Effector CD4-positive, alpha-beta T cell (primary cell): ENCODE data around the gene SENP7.
"Not testable (repeated sequence)": the region's sequence is repeated elsewhere in the genome, so short reads cannot be mapped to it uniquely, and the experiment has no call there.

Experiments used
- DNase-seq: peaks from one replicate; pipeline ENCODE4 v3.0.0-alpha.2; 2020
- total RNA-seq: gene quantifications from one replicate; lab custom pipeline; 2026; lab: John Stamatoyannopoulos, UW

The SENP7 gene, protein sequence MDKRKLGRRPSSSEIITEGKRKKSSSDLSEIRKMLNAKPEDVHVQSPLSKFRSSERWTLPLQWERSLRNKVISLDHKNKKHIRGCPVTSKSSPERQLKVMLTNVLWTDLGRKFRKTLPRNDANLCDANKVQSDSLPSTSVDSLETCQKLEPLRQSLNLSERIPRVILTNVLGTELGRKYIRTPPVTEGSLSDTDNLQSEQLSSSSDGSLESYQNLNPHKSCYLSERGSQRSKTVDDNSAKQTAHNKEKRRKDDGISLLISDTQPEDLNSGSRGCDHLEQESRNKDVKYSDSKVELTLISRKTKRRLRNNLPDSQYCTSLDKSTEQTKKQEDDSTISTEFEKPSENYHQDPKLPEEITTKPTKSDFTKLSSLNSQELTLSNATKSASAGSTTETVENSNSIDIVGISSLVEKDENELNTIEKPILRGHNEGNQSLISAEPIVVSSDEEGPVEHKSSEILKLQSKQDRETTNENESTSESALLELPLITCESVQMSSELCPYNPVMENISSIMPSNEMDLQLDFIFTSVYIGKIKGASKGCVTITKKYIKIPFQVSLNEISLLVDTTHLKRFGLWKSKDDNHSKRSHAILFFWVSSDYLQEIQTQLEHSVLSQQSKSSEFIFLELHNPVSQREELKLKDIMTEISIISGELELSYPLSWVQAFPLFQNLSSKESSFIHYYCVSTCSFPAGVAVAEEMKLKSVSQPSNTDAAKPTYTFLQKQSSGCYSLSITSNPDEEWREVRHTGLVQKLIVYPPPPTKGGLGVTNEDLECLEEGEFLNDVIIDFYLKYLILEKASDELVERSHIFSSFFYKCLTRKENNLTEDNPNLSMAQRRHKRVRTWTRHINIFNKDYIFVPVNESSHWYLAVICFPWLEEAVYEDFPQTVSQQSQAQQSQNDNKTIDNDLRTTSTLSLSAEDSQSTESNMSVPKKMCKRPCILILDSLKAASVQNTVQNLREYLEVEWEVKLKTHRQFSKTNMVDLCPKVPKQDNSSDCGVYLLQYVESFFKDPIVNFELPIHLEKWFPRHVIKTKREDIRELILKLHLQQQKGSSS
- total RNA-seq: 148 reads per million, percentile 89 among the genes with 10 or more reads in this experiment

GRCh38 chr3:101512646-101513418 is at the start of gene SENP7:
TSS of gene SENP7 (minus strand) at chr3:101513212. CDS start at chr3:101513130, 82 bp downstream.
- DNase-seq: peak; percentile 56

GRCh38 chr3:101561630-101562328 is 48.8 kb upstream of the SENP7 start, which contains the start of gene TRMT10C:
TSS of gene TRMT10C (plus strand) at chr3:101561868. CDS start at chr3:101564782, 2,914 bp downstream.
- peak; percentile 88 for DNase-seq

GRCh38 chr3:101556064-101556463 is 43.1 kb upstream of the SENP7 start:
- DNase-seq: no peak

DNA sequence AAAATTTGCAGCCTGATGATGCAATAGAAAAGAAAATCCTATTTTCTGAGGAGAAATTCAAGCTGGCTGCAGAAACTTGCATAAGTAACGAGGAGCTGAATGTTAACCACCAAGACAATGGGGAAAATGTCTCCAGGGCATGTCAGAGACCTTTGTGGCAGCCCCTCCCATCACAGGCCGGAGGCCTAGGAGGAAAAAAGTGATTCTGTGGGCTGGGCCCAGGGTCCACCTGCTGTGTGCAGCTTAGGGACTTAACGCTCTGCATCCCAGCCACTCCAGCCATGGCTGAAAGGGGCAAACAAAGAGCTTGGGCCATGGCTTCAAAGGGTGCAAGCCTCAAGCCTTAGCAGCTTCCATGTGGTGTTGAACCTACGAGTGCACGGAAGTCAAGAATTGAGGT is 40.4 kb upstream of the SENP7 start:
- not testable (repeated sequence) for DNase-seq

GRCh38 chr3:101551359-101552081 is 38.5 kb upstream of the SENP7 start:
- not testable (repeated sequence) for DNase-seq

- no peak for DNase-seq
These were observed 36.5 kb upstream of the SENP7 start for GRCh38 chr3:101549473-101549872.

DNA sequence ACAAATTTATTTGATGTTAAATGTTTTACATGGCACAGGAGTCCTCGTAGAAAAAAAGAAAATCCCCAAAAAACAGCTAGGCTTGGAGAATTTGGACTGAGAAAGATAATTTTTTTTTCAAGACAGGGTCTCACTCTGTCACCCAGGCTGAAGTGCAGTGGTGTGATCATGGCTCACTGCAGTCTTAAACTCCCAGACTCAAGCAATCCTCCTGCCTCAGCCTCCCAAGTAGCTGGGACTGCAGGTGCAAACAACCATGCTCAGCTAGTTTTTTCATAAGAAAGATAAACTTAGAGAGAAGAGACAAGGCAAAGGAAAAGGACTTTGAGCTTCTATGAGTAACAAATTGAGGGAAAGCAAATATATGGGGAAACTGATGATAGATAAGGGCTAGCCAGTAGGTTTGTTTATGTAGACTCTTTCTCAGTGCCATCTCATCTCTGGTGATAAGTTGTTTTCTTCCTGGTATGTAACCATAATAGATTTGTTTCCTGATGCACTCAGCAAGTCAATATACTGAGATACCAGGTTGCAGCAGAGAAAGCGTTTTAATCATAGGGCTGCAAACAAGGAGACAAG is 35.6 kb upstream of the SENP7 start:
- no peak for DNase-seq

DNA sequence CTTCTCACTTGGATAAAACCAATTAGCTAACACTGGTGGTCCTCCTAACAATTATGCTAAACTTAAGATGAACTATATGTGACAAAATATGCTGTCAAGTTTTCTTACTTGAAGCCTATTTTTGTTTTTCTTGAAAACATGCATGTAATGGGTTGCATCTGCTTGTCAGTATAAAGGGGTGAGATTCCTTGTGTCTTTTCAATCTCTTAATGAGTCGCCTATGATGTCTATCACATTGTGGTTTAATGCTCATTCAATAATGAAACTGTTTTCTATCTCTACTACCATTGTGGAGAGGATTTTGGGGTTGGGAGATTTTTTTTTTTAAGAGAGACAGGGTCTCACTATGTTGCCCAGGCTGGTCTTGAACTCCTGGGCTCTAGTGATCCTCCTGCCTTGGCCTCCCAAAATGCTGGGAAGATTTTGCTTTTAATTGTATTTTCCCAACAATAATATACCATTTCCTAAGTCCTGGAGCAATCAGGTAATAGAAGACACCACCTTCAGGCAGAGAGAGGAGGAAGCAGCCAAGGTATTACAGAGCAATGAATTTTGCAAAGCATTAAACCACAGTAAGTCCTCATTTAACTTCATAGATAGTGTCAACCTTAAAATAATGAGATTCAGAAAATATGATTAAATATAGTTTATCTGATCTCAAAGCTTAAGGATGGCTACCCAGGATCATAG is 31.3 kb upstream of the SENP7 start:
- DNase-seq: no peak

DNA sequence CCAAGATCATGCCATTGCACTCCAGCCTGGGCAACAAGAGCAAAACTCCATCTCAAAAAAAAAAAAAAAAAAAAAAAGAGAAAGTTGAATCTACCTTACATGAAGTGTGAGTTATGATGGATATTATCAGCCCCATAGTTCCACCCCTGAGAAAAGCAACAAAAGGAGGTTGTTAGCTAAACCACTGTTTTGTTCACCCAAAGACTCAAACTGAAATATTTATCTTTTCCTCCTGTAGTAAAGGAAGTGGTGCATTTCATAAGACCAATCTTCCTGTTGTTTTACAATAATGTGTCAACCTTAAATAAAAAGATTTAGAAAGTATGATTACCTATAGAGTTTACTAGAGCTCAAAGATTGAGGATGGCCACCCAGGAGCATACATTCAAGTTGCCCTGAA is 29.9 kb upstream of the SENP7 start:
- DNase-seq: no peak

GRCh38 chr3:101536955-101537354 is 23.9 kb upstream of the SENP7 start:
- not testable (repeated sequence) for DNase-seq

DNA sequence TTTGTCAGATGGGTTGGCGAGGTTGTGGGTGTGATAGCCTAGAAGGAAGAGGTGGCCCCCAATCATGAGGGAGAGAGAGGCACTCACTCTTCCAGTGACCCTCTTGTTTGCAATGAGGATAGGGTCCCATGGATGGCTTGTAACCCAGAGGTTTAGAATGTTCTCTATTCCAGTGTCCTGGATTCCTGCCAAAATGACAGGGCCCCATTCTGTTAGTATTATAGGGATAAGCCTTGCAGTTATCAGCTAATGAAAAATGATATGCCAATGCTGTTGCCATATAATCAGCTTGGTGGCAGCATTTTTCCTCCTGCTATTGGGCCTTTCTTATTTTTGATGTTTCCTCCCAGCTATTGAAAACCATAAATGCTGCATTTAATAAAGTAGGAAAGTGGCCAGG is 23.3 kb upstream of the SENP7 start:
- no peak for DNase-seq

- no peak for DNase-seq
These were observed 22.2 kb upstream of the SENP7 start for GRCh38 chr3:101535221-101535620.

DNA sequence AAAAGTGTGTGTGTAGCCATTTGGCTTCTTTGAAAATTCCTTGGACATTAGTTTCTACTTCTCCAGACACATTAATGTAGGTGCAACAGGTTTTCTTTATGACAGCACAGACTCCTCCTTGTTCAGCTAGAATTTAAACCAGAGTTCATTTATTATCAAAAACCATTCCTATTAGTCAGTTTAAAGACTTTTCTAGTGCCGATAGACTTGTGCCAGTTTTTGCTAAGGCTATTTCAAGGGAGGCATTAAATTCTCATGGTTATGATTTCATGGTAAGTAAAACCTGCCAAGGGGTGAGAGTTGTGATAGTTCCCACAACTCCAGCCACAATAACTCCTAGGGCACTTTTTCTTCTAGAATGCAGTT is 20.6 kb upstream of the SENP7 start:
- DNase-seq: no peak

DNA sequence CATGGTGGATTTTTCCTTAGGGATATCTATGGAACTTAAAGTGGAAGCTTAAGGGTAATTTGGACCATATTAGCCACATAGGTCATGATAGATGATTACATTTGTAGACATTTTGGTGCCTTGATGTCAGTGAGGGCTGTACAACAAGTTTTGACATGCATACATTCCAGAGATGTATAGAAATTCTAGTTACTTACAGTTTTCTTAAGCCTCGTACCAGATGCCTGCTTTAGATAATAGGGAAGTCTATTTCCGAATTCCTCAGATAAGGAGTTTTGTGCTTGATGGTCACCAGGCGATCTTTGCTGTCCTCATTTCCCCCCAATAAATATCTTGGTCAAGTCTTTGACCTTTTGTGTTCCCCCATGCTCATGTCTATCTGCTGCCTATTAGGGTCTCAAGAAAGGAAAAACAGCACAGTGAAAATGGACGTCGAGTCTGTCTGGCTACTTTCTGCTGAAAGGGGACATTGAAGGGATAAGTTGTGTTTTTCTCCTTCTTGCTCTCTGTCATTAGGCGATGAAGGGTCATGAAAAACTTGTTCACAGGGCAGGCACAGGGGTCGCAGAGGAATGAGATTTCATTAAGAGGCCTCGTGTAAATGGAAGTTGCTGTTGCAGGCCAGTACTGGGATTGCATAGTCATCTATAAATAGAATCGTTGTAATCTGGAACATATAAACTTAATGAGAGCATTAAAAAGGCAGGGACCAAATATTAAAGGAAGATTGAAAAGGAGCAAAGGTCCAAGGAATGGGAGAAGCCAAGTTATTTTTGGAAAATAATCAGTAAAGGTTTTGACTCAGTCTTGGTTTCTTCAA is 20.0 kb upstream of the SENP7 start:
- DNase-seq: no peak

DNA sequence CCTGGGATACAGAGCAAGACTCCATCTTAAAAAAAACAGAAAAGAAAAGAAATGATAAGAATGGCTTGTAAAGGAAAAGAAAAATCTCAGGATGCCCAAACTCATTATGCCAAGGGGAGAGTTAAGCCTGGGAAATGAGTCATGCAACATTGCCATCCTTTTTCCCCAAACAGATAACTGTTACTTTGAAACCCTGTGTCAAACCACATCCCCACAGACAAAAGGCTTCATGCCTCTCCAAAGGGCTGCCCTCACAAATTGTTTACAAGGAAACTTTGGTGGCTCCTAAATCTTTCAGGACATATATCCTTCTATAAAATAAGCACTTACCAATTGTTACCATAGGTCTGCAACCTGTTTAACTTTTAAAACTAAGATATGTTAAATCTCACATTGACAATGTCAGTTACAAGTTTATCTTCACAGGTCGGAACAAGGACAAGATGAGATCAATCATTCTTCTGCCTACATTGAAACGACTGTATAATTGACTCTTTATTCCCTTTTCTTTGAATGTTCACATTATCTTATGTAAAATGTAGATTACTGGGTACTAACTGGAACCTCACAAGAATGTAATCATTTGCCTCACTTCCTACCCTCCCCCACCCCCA is 18.6 kb upstream of the SENP7 start:
- no peak for DNase-seq

- no peak for DNase-seq
These were observed 17.7 kb upstream of the SENP7 start for GRCh38 chr3:101530686-101531047.

DNA sequence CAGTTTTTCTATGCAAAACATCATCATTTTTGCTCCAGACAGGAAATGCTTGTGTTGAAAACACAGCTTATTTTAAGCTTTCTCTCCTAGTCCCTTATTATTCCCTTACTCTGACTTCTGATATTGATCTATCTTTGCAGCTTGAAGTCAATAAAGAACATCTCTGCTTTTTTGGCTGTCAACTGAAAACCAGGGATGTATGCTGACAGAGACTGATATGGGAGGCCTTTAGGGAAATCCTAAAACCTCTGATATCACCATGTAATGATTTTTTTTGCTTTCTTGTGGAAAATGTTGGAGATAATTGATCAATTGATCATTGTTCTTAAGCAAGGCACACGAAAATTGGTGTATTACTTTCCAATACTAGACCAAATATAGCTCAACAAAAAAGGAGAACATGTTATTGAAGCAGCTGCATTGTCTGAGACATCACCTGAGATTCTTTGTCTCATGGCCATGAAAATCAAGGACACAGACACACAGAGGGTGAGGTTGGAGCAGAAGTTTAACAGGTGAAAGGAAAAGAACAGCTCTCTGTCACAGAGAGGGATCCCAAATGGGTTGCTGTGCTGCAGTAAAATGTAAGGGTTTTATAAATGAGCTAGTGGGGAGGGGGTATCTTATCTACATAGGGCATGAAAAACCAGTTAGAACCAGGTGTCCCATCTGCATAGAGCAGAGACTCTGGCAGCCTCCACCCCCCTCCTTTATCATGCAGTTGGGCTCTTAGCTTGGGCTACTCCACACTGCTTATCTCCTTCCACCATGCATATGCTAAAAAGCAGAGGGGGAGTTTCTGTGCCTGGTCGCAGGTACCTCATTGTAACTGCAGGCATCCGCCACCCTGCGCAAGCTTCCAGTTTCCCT is 17.0 kb upstream of the SENP7 start:
- DNase-seq: no peak

DNA sequence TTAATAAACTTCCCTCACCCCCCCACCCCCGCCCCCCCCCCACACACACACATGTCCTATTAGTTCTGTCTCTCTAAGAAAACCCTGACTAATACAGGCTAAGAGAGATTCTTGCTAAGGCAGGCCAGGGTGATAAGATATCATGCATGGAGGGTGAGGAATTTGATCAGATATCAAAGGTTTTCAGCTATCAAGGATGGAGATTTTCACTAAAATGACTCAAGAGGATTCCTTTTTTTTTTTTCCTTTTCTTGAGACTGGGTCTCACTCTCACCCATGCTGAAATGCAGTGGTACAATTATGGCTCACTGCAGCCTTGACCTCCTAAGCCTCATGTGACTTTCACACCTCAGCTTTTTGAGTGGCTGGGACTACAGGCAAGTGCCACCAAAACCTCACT is 14.9 kb upstream of the SENP7 start:
- DNase-seq: no peak
